GM19023 (cell line): Measurements from ENCODE around the gene AATK.
"Not testable (repeated sequence)": the region's sequence is repeated elsewhere in the genome, so short reads cannot be mapped to it uniquely, and the experiment has no call there.

ENCODE experiments used
- ATAC-seq: cut with Tn5 transposase; IDR thresholded peaks from one replicate; pipeline ENCODE4 v1.9.1; 2021; ENCODE audit warnings: mild to moderate bottlenecking, moderate library complexity; ENCODE audit not compliant: unreplicated experiment

AATK gene

DNA sequence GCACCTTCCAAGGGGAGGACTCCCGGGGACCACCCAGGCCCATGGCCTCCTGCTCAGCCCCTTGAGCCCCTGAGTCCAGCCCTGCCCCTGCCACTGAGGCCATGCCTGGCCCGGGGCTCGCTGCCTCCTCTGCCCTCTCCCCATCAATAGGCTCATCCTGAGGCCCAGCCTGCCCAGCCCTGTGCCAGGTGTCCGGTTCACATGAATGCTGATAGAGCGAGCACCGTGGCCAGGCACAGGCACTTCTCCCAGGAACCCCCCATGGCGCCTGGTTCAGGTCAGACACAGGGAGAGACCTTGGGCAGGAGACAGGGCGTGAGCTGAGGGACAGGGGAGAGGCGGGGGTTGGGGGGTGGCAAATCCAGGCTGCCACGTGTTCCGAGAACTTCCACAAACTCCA lies 3.5 kb downstream of the AATK start:
- ATAC-seq: no peak

DNA sequence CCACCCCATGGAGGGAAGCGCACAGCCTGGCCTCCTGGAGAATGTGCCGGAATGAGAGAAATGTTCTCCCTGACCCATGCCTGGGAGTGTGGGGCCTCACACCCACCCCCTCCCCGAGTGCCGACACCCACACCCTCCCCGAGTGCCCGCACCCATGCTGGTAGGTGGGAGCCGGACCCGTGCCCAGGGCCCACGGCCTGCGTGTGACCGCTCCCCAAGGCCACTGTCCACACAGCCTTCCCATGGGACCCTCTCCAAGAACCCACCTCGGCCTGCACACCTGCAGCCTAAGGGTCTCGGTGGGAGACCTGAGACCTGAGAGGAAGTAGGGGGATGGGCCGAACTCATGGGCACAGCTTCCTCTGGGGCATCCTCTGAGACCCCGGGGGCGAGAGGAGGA lies 4.0 kb downstream of the AATK start:
- no peak for ATAC-seq

DNA sequence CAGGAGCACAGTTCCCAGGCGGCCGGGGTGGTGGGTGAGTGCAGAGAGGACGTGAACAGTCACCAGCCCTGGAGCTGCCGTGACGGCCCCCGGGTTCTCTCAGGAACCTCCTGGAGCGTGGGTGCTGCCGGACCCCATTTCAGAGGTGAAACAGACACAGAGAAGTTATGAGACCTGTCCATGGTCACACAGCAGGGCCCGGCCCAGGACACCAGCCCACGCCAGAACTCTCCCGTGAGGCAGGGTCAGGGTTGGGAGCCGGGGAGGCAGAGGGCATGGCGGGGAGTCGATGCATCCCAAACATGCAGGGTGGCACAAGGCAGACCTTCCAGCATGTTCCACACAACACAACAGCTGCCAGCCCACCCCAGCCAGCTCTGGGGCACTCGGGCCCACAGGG lies 4.5 kb downstream of the AATK start:
- no peak for ATAC-seq

DNA sequence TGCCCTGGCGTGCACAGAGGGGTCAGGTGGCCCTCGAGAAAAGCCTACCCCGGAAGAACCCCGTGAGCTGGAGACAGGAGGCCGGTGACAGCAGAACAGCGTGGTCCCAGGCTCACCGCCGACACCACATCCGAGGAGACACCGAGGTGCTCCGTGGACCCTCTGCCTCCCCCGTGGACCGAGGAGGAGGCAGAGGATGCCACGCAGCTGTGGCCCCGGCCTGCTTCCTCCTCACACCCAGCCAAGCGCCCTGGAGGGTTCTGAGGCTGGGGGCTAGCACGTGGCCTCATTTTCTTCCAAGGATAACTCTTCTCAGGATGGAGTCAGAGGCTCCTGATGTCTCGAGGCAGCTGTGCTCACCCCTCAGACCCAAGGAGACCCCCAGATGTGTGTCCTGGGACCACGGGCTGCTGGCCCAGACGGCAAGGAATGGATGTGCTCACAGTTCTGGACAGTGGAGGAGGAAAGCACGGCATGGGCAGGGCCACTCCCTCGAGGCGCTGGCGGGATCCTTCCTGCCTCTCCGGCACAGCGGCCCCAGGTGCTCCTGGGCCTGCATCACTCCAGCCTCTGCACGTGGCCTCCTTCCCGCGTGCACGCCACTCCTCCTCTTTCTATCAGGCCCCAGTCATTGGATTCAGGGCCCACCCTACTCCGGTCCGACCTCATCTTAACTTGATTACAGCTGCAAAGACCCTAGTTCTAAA lies 5.1 kb downstream of the AATK start:
- no peak for ATAC-seq

DNA sequence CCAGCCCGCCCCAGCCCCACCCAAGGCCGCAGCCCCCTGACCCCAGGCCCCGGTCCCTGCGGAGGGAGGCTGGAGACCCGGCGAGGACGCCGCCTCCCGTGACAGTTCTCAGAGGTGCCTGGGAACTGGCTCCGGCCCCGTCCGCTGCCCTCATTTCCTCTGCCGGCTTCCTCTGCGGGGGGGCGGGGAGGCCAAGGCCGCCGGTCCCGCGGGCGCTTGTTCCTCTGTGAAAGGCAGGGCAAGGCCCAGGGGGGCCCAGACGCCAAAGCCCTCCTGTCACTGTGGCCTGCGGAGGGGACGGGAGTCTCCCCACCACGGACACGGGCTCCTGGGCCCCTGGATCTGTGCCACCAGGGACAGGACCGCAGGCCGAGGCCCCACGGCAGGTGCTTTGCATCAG lies 5.7 kb downstream of the AATK start:
- ATAC-seq: no peak

DNA sequence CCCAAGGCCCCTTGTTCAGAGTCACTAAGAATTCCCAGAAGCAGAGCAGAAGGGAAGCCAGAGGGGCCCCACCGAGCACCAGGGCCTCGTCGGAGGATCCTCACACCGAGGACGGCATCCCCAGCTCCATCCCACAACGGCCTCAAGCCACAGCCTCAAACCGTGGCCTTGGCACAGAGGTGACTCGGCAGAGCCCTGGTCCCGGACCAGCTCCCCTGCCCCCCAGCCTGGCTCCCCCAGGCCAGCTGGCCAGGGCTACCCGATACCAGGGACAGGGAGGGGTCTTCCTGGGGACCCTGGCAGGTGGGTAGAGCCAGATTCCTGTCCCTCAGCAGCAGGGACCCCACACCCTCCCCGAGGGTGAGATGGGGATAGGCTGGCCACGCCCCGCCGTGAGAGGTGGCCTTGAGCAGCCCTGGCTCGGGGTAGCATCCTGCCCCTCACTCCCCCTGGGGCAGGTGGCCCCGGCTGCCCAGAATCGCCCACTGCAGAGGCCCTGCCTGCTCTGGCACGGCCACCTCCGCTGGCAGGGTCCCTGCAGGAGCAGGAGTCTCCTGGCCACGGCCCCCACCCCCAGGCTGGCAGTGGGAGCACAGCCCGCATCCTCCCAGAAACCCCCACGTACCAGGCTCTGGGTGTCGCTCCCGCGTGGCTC lies 6.3 kb downstream of the AATK start:
- ATAC-seq: no peak

DNA sequence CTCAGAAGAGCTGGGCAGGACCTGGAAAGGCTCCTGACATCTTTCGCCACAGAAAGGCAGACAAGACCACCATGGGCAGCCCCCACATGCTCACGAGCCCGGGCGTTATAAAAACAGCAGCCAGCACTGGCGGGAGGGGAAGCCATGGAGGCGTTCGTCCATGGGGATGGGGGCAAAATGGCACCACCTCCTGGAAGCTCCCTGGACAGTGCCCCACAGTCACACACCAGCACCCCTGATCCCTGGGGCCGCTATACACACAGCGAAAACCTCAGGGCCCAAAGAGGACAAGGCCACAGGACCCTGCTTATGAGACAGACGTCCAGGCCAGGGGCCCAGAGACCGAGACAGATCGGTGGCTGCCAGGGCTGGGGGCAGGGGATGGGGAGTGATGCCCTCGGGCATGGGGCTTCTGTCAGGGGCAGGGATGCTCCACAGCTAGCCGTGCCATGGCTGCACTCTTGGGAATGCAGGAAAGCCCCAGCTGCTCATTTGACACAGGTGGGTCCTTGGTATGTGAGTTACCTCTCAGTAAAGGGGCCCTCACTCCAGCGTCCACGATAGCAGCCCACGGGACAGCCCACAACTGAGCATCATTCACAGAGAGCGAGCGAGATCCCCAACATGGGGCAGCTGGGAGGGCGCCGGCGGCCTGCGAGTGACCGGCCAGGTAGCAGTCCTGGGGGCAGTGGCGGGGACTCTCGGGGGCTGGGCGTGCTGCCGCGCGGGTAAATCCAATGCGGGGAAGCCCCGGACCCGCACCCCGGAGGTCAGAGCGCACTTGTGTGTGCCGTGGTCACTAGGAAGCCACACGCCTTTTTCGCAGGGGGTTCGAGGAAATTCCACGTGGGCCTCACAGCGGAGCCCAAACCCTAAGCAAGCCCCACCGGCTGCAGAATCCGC lies 7.1 kb downstream of the AATK start:
- no peak for ATAC-seq

DNA sequence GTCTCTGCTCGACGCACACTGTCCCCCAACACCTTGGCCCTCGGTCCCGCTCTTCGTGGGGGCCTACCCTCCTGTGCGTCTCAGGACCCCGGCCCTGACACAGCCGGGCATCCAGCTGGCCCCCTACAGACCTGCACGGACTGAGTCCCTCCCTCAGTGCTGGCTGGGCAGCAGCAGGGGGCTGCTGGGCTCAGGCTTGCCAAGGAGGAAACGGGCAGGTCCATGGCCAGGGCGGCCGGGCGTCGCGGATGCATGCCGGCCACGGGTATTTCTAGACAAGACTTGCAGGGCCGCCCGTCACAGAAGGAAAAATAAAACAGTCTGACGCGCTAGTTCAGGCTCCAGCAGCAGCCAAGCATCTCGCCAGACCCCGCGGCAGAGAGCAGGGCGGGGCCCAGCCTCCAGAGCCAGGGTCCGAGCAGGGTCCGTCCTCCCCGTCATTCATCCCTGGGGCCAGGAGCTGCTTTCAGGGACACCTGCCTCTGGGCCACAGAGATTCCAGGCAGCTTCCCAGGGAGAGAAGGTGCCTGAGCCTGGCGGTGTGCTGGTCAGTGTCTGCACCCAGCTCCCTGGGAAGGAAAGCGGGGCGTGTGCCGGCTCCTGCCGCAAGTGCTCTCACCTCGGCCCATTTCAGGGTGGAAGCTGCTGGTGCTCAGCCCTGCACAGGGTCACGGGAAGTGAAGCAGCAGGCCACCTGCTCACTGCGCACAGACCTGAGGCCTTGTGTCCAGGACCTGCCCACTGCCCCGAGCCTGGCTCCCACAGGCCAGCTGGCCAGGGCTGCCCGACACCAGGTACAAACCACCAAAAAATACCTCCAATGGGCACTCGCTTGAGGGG lies 8.0 kb downstream of the AATK start:
- no peak for ATAC-seq

DNA sequence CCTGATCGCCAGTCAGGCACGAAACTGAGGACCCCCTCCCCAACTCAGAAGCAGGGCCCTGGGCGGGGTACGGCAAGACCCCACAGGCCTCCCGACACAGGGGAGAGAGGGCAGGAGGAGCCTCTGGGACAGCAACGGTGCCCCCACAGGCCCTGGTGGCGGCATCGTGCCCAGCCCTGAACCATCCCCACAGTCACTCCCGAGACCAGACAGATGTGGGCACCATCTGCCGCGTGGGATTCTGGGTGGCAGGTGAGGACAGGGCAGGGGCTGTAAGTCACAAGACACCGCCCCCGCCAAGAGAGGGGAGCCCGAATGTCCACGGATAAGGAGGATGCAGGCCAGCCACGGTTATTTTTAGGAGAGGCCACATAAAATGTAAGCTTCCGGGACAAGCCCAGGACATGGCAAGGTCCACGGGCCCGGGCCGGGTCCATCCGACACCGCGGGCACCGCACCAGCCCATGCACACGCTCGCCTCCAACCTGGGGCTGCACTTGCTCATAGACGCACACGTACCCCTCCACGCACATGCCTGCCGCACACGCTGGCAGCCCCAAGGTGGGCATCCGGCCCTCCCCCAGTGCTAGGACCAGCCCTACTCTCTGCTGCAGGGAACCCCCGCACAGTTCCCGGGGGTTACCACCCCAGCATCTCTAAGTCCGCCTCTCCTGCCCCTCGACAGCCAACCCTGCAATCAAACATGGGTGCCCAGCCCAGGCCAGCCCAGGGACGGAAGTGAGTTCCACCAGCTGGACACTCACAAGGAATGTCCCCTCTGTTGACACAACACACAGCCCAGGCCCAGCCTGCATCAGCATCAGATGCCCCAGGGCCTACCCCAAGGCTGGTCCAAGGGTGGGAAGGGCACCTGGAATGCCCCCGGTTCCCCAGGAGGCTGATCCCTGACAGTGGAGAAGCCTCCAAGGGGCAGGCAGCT lies 8.9 kb downstream of the AATK start:
- ATAC-seq: no peak

DNA sequence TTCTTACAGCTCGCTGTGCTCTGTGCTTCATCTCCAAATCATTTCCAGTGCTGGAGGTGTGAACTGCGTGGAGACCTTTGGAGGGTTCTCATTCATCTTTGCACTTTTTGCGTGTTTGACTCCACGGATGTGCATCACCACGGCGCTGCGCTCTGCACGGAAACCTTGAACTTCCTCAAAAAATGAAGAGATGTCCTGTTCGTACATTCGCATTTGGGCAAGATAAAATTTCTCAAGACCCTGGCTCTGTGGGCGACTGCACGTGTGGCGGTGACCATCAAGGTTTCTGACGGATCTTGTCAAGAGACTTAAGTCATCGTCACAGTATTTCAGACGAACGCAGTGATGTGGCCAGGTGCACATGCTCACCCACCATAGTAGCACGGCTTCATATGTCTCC lies 11.1 kb downstream of the AATK start:
- ATAC-seq: no peak

DNA sequence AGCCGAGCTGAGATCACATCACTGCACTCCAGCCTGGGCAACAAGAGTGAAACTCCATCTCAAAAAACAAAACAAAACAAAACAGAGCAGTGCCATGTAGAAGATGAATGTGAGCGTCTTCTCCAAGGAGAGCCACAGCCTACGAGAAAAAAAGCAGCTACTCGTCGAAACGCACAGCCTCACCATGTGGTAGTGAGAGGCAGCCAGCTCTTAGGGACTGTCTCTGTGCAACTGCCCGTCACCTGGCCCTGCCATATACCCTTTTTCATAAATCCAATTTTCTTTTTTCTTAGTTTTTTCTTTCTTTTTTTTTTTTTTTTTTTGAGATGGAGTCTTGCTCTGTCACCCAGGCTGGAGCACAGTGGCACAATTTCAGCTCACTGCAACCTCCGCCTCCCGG lies 12.0 kb downstream of the AATK start:
- not testable (repeated sequence) for ATAC-seq

DNA sequence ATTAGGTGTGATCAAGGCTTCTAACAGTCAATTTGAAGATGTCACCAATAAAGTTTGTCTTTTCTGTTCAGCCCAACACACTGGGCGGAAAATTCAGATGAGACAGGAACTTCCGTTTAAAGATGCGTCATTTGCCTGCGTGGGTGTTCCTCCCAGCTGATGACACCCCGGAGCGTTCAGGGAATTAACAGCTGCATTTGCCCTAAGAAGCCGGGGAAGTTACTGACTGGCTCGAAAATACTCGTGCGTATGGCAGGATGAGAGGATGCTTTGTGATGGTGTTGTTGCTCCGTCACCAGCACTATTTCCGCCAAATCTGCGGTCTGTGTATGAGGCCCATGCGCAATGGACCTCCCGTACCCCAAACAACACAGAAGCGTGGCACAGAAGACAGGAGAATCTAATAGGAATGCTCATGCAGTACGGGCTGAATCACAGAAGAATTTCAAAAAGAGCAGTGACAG lies 12.6 kb downstream of the AATK start:
- no peak for ATAC-seq

DNA sequence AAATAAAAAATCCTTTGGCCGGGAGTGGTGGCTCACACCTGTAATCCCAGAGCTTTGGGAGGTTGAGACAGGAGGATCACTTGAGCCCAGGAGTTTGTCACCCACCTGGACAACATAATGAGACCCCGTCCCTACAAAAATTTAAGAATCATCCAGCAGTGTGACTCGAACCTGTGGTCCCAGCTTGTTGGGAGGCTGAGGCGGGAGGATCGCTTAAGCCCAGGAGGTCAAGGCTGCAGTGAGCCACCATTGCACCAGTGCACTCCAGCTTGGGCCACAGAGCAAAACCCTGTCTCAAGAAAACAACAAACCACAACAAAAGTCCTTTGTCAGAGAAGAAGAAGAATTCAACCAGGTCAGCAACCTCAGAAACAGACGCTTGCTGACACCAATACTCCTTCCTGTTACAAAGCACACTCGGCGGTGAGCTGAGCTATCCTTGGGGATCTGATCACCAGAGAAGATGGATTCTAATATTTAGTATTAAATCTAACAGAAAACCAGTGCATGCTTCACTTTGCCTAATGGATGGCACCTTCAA lies 13.7 kb downstream of the AATK start:
- no peak for ATAC-seq

DNA sequence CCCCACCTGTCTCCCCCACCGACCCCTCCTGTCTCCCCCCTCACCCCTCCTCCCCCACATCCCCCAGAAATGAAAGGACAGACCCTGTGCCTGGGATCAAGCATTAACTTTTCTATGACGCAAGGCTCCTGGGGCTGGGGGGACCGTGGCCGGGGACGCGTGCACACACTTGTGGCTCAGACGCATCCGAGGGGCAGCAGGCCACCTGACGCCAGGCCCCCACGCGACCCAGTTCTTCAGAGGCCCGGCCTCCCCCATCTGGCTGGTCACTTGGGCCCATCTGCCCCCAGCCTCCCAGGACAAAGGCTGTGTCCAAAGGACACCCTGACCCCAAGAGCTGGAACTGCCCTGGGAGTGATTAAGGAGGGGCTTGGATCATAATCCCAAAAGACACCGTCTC lies 14.7 kb downstream of the AATK start:
- no peak for ATAC-seq

DNA sequence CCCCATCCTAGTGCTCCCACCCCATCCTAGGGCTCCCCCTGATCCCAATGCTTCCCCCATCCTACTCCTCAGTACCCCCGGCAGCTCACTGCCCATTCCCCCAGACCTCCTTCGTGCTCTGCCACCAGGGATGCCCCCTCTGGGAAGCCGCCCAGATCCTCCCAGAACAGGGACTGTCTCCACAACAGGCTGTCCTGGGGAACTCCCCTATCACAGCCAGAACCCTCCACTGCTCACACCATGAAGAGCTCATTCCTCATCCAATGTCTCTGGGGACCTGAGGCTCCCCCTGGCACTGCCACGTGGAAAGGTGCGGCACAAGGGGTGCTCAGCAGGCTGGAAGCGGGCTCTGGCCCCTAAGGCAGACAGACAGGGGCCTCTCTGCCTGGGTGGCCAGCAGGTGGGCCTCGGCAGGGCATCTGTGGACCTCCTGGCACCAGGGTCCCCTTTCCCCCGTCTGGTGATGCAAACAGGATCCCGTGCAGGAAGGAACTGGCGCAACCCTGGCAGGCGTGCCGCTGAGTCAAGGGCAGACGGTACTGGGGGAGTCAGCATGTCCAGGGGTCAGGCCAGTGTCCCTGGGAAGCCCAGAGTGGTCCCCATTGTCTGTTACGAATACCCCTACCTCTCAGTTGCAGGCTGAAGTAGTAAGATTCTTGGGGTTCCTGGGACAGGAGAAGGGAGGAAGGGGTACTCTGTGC lies 15.5 kb downstream of the AATK start:
- no peak for ATAC-seq

DNA sequence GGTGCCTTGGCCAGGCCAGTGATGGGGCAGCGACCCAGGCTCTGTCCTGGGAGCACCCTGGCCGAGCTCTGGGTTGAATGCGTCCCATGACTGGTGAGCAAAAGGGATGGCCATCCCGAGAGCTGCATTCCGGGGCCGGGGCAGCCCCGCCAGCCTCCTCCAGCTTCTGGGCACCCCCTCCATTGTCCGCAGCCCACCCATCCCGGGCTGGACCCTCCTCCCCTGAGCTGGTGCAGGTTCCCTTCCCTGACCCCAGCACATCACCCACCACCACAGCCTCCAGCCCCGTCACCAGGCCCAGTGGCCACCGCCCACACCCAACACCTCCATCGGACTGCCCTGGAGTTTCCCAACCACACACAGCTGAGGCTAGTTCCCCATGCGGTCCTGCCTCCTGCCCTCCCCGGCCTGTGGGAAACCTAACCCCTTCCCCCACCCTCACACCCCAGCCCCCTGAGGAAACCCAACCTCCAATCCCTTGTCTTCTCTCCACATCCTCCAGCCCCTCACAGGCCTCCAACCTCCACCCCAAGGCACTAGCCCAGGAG lies 17.0 kb downstream of the AATK start:
- ATAC-seq: no peak

DNA sequence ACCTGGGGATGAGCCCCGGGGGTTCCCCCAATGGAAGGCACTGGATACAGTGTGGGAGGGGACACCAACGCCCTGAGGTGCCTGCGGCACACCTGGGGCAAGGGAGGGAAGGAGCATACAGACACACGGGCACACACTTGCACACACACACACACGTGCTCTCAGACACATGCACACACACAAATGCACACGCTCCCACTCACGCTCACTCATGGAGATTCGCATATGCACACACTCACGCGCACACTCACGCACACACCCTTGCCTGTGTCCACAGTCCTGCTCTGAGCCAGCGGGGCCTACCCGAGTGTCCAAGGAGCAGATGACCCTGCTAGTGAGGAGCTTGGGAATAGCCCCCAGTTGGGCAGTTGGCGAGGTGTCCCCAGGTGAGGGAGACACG lies 17.4 kb downstream of the AATK start:
- no peak for ATAC-seq

DNA sequence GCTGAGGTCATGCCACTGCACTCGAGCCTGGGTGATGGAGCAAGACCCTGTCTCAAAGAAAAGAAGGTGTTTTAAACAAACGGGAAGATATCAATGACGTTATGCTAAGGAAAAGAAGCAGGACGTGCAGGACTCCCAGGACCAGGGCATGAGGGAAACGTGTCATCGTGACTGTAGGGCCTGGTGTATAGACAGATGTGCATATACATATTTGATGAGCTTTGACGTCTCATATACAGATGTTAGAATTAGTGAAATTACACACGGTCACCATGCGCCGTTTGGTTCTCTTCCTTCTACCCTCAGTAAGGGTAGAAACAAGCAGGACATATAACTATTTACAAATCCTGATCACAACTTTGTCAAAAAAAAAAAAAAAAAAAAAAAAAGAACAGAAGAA lies 18.3 kb downstream of the AATK start:
- no peak for ATAC-seq

DNA sequence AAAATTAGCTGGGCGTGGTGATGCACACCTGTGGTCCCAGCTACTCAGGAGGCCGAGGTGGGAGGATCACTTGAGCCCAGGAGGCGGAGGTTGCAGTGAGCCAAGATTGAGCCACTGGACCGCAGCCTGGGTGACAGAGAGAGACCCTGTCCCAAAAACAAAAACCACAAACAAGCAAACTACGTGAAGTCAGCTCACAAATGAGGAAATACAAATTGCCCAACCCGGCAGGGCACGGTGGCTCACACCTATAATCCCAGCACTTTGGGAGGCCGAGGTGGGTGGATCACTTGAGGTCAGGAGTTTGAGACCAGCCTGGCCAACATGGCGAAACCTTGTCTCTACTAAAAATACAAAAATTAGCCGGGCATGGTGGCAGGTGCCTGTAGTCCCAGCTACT lies 19.8 kb downstream of the AATK start:
- not testable (repeated sequence) for ATAC-seq
